ENCODE results near the gene SDR42E2. TPM values are rescaled to one million over a fixed set of nuclear protein-coding genes. Genes with fewer than 3 reads are reported as not detected.

Gene SDR42E2
- total and polyA plus RNA-seq, 4 donors = 0.07 TPM; not detected in 3

- no peaks in the 10 kb centered on the region for H3K36me3 ChIP-seq (ENCODE audit: control insufficient read depth in 4 of 4, insufficient read depth in 3 of 4, low read depth in 1 of 4, low read length in 3 of 4)
- peak overlapping the region; percentile 68 to 96 (median 70) for H3K4me3 ChIP-seq (ENCODE audit: low read depth in 1 of 3, low read length in 3 of 3)
- TF ChIP-seq ZBTB33 (IDR thresholded peaks at IDR 0.05) = no peak
- no peak for TF ChIP-seq FOXA2 (IDR thresholded peaks at IDR 0.05)
- TF ChIP-seq RAD21 (IDR thresholded peaks at IDR 0.05) = no peak
- TF ChIP-seq HNF4G (IDR thresholded peaks at IDR 0.05) = no peak
- no peak for TF ChIP-seq NR2F2 (IDR thresholded peaks at IDR 0.05)
- no peak for TF ChIP-seq REST (IDR thresholded peaks at IDR 0.05)
- TF ChIP-seq HNF4A (conservative IDR thresholded peaks at IDR 0.05) = no peak
- TF ChIP-seq YY1 (IDR thresholded peaks at IDR 0.05) = no peak
- TF ChIP-seq RXRA (IDR thresholded peaks at IDR 0.05) = no peak
- no peak for TF ChIP-seq FOXA1 (IDR thresholded peaks at IDR 0.05)
- TF ChIP-seq SP1 (IDR thresholded peaks at IDR 0.05) = no peak
- no peak for TF ChIP-seq CTCF (IDR thresholded peaks at IDR 0.05; ENCODE audit: low read depth, low read length, missing input control)
- TF ChIP-seq GABPA (IDR thresholded peaks at IDR 0.05 in 1 of 2, conservative IDR thresholded peaks at IDR 0.05 in 1 of 2) = no peak
- TF ChIP-seq MAX (IDR thresholded peaks at IDR 0.05) = no peak
- DNase-seq (ENCODE audit: low spot score) = no peak
- no peaks in the 10 kb centered on the region for H3K9me3 ChIP-seq (ENCODE audit: control insufficient read depth in 4 of 4, low read length in 3 of 4)
- H3K27ac ChIP-seq (ENCODE audit: low read depth in 1 of 2, low read length in 2 of 2) = no peak overlapping the region
- 86% methylated on average over 10 of the region's 10 CpGs for WGBS
- H3K4me1 ChIP-seq (ENCODE audit: control insufficient read depth in 4 of 4, insufficient read depth in 4 of 4, low read length in 3 of 4) = peaks cover 7 to 21% (median 12%) of the 10 kb centered on the region in 4 donors
- no peak overlapping the region for H3K9ac ChIP-seq (ENCODE audit: low read depth in 1 of 2, low read length in 2 of 2)
- H3K27me3 ChIP-seq (ENCODE audit: control insufficient read depth in 4 of 4, insufficient read depth in 4 of 4, low read length in 3 of 4) = no peaks in the 10 kb centered on the region
Measured at GRCh38 chr16:22207715-22208360, 45.5 kb downstream of the SDR42E2 start.

DNA sequence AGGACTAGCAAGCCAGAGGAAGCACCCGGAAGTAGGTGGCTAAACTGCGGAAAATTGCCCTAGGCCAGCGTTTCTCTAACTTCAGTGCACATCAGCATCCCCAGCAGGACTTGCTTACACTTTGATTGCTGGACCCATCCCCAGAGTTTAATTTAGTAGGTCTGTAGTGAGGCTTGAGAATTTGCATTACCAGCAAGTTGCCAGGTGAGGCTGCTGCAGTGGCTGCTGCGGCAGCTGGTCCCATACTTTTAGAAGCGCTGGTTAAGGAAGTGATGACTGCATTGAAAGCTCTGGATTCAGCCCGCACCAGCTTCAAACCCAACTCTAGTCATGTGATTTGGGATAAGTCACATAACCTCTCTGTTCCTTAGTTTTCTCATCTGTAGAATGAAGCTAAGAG is 48.0 kb downstream of the SDR42E2 start:
- Histone ChIP-seq H3K27me3 (ENCODE audit: control insufficient read depth in 4 of 4, insufficient read depth in 4 of 4, low read length in 3 of 4) (no peaks in the 10 kb centered on the region), H3K9me3 (ENCODE audit: control insufficient read depth in 4 of 4, low read length in 3 of 4) (no peaks in the 10 kb centered on the region), H3K27ac (ENCODE audit: low read depth in 1 of 2, low read length in 2 of 2) (no peak overlapping the region), H3K4me3 (ENCODE audit: low read depth in 1 of 3, low read length in 3 of 3) (no peak overlapping the region), H3K9ac (ENCODE audit: low read depth in 1 of 2, low read length in 2 of 2) (no peak overlapping the region), H3K4me1 (ENCODE audit: control insufficient read depth in 4 of 4, insufficient read depth in 4 of 4, low read length in 3 of 4) (peaks cover 7 to 21% (median 12%) of the 10 kb centered on the region in 4 donors), H3K36me3 (ENCODE audit: control insufficient read depth in 4 of 4, insufficient read depth in 3 of 4, low read depth in 1 of 4, low read length in 3 of 4) (no peaks in the 10 kb centered on the region)
- no peak for DNase-seq (ENCODE audit: low spot score)
- TF ChIP-seq JUND (IDR thresholded peaks at IDR 0.05) = no peak
- no peak for TF ChIP-seq HNF4A (conservative IDR thresholded peaks at IDR 0.05)
- no peak for TF ChIP-seq MAX (IDR thresholded peaks at IDR 0.05)
- TF ChIP-seq SP1 (IDR thresholded peaks at IDR 0.05) = no peak
- TF ChIP-seq TAF1 (conservative IDR thresholded peaks at IDR 0.05) = no peak
- WGBS = 97% methylated on average over 6 of the region's 6 CpGs
